GM11168 (cell line): ENCODE measurements around the gene WDR11.

ENCODE experiments used
- in situ Hi-C: fragments of 300-500 bp; cut with MboI; formaldehyde crosslinking; loops from one replicate; pipeline ENCODE4 v1.12.0; 2022; ENCODE audit warnings: low sequenced_read_pairs; ENCODE audit not compliant: unreplicated experiment

The WDR11 gene

GRCh38 chr10:120850911-120851865, at the start of gene WDR11:
TSS of gene WDR11 (plus strand) at chr10:120851362. CDS start at chr10:120851421, 59 bp downstream.
- in situ Hi-C loops, result no loop called here

- in situ Hi-C loops, result no loop called here
These were observed 48.2 kb upstream of the WDR11 start for GRCh38 chr10:120802935-120803334.

- in situ Hi-C loops, result no loop called here
These were observed 47.2 kb upstream of the WDR11 start for GRCh38 chr10:120803972-120804371.

GRCh38 chr10:120805014-120805812, 45.9 kb upstream of the WDR11 start:
- in situ Hi-C loops, result no loop called here

GRCh38 chr10:120806081-120806480, 45.1 kb upstream of the WDR11 start:
- in situ Hi-C loops, result no loop called here

- in situ Hi-C loops, result no loop called here
These were observed 40.9 kb upstream of the WDR11 start for GRCh38 chr10:120810298-120810697.

- in situ Hi-C loops, result no loop called here
These were observed 38.1 kb upstream of the WDR11 start for GRCh38 chr10:120813085-120813484.

GRCh38 chr10:120818301-120818700, 32.9 kb upstream of the WDR11 start:
- in situ Hi-C loops, result no loop called here

- in situ Hi-C loops, result no loop called here
These were observed 31.8 kb upstream of the WDR11 start for GRCh38 chr10:120819366-120819765.

GRCh38 chr10:120823266-120823665, 27.9 kb upstream of the WDR11 start:
- in situ Hi-C loops, result no loop called here

- in situ Hi-C loops, result no loop called here
These were observed 26.3 kb upstream of the WDR11 start for GRCh38 chr10:120824881-120825309.

GRCh38 chr10:120825878-120826769, 25.0 kb upstream of the WDR11 start:
- in situ Hi-C loops, result no loop called here

- in situ Hi-C loops, result no loop called here
These were observed 23.8 kb upstream of the WDR11 start for GRCh38 chr10:120827251-120827875.

GRCh38 chr10:120828763-120829319, 22.3 kb upstream of the WDR11 start:
- in situ Hi-C loops, result no loop called here

- in situ Hi-C loops, result no loop called here
These were observed 19.1 kb upstream of the WDR11 start for GRCh38 chr10:120832106-120832505.

- in situ Hi-C loops, result no loop called here
These were observed 17.8 kb upstream of the WDR11 start for GRCh38 chr10:120833222-120833928.

GRCh38 chr10:120835603-120836002, 15.6 kb upstream of the WDR11 start:
- in situ Hi-C loops, result no loop called here

GRCh38 chr10:120838941-120839340, 12.2 kb upstream of the WDR11 start:
- in situ Hi-C loops, result no loop called here
